ENCODE results near the gene PRKAA1.
"Not testable (repeated sequence)": the region's sequence is repeated elsewhere in the genome, so short reads cannot be mapped to it uniquely, and the experiment has no call there.

The PRKAA1 gene

GRCh38 chr5:40734986-40735385 is 63.2 kb downstream of the PRKAA1 start:
- H3K9me3 ChIP-seq (ENCODE audit: insufficient read depth, low read length) = no peaks in the 10 kb centered on the region
- no peak overlapping the region for H3K4me2 ChIP-seq (ENCODE audit: low read depth, low read length, poor library complexity, severe bottlenecking)
- no peaks in the 10 kb centered on the region for H3K27me3 ChIP-seq (ENCODE audit: low read length)
- peaks cover 6% of the 10 kb centered on the region; the same call in 1 of the 2 replicates for H3K36me3 ChIP-seq (ENCODE audit: low read length)
- no peaks in the 10 kb centered on the region; the same call in 1 of the 2 replicates for H3F3A ChIP-seq (ENCODE audit: insufficient read depth)
- H3K79me2 ChIP-seq (ENCODE audit: insufficient read depth, low read length) = no peaks in the 10 kb centered on the region; the same call in none of the 2 replicates
- H3K9ac ChIP-seq (ENCODE audit: low read length) = no peak overlapping the region
- no peak overlapping the region for H3K27ac ChIP-seq (ENCODE audit: low read depth, low read length)
- TF ChIP-seq CTCF (IDR thresholded peaks at IDR 0.05; ENCODE audit: insufficient read depth, low read length, poor library complexity, severe bottlenecking) (no peak), EZH2phosphoT487 (conservative IDR thresholded peaks at IDR 0.05; ENCODE audit: low read length) (no peak)
- H3K4me3 ChIP-seq (ENCODE audit: insufficient read depth, low read length, poor library complexity, severe bottlenecking) = no peak overlapping the region
- H4K20me1 ChIP-seq (ENCODE audit: low read depth, low read length) = peaks cover 4% of the 10 kb centered on the region
- H3K9me2 ChIP-seq (replicated peaks; ENCODE audit: insufficient read depth, low read length) = no peaks in the 10 kb centered on the region
- no peak overlapping the region for H2AFZ ChIP-seq (ENCODE audit: low read depth, low read length, severe bottlenecking)

- Histone ChIP-seq H3K4me3 (ENCODE audit: insufficient read depth, low read length, poor library complexity, severe bottlenecking) (no peak overlapping the region), H3K4me2 (ENCODE audit: low read depth, low read length, poor library complexity, severe bottlenecking) (no peak overlapping the region), H3K9me2 (replicated peaks; ENCODE audit: insufficient read depth, low read length) (no peaks in the 10 kb centered on the region), H3F3A (ENCODE audit: insufficient read depth) (no peaks in the 10 kb centered on the region; the same call in 1 of the 2 replicates), H3K9me3 (ENCODE audit: insufficient read depth, low read length) (no peaks in the 10 kb centered on the region), H3K79me2 (ENCODE audit: insufficient read depth, low read length) (no peaks in the 10 kb centered on the region; the same call in none of the 2 replicates), H3K36me3 (ENCODE audit: low read length) (no peaks in the 10 kb centered on the region), H3K9ac (ENCODE audit: low read length) (no peak overlapping the region), H3K27me3 (ENCODE audit: low read length) (no peaks in the 10 kb centered on the region), H3K27ac (ENCODE audit: low read depth, low read length) (no peak overlapping the region), H4K20me1 (ENCODE audit: low read depth, low read length) (peaks cover 4% of the 10 kb centered on the region), H2AFZ (ENCODE audit: low read depth, low read length, severe bottlenecking) (no peak overlapping the region)
- TF ChIP-seq CTCF (IDR thresholded peaks at IDR 0.05; ENCODE audit: insufficient read depth, low read length, poor library complexity, severe bottlenecking) (no peak), EZH2phosphoT487 (conservative IDR thresholded peaks at IDR 0.05; ENCODE audit: low read length) (no peak)
Measured at GRCh38 chr5:40733879-40734563, 64.2 kb downstream of the PRKAA1 start.

- Histone ChIP-seq H3F3A (ENCODE audit: insufficient read depth) (no peaks in the 10 kb centered on the region; the same call in 1 of the 2 replicates), H3K27me3 (ENCODE audit: low read length) (no peaks in the 10 kb centered on the region), H3K9me3 (ENCODE audit: insufficient read depth, low read length) (no peaks in the 10 kb centered on the region), H3K4me2 (ENCODE audit: low read depth, low read length, poor library complexity, severe bottlenecking) (no peak overlapping the region), H3K27ac (ENCODE audit: low read depth, low read length) (no peak overlapping the region), H3K36me3 (ENCODE audit: low read length) (no peaks in the 10 kb centered on the region), H3K9ac (ENCODE audit: low read length) (no peak overlapping the region), H2AFZ (ENCODE audit: low read depth, low read length, severe bottlenecking) (no peak overlapping the region), H3K9me2 (replicated peaks; ENCODE audit: insufficient read depth, low read length) (no peaks in the 10 kb centered on the region), H3K79me2 (ENCODE audit: insufficient read depth, low read length) (no peaks in the 10 kb centered on the region; the same call in none of the 2 replicates), H3K4me3 (ENCODE audit: insufficient read depth, low read length, poor library complexity, severe bottlenecking) (no peak overlapping the region), H4K20me1 (ENCODE audit: low read depth, low read length) (peaks cover 4% of the 10 kb centered on the region)
- TF ChIP-seq CTCF (IDR thresholded peaks at IDR 0.05; ENCODE audit: insufficient read depth, low read length, poor library complexity, severe bottlenecking) = no peak
- TF ChIP-seq EZH2phosphoT487 (conservative IDR thresholded peaks at IDR 0.05; ENCODE audit: low read length) = no peak
Measured at GRCh38 chr5:40733434-40733833, 64.7 kb downstream of the PRKAA1 start.

GRCh38 chr5:40722497-40722911 is 75.7 kb downstream of the PRKAA1 start:
- not testable (repeated sequence) for H3K79me2 ChIP-seq (ENCODE audit: insufficient read depth, low read length); H3K27me3 ChIP-seq (ENCODE audit: low read length); H3K27ac ChIP-seq (ENCODE audit: low read depth, low read length); H3K9me3 ChIP-seq (ENCODE audit: insufficient read depth, low read length); H3F3A ChIP-seq (ENCODE audit: insufficient read depth); H4K20me1 ChIP-seq (ENCODE audit: low read depth, low read length); H3K9me2 ChIP-seq (replicated peaks; ENCODE audit: insufficient read depth, low read length); H3K4me2 ChIP-seq (ENCODE audit: low read depth, low read length, poor library complexity, severe bottlenecking); H3K4me3 ChIP-seq (ENCODE audit: insufficient read depth, low read length, poor library complexity, severe bottlenecking); H3K9ac ChIP-seq (ENCODE audit: low read length); H2AFZ ChIP-seq (ENCODE audit: low read depth, low read length, severe bottlenecking)
- H3K36me3 ChIP-seq (ENCODE audit: low read length) = peaks cover 25% of the 10 kb centered on the region

Data from SU-DHL-6 (cell line).